ENCODE results near the gene HIRA. TPM values are rescaled to one million over a fixed set of nuclear protein-coding genes. Genes with fewer than 3 reads are reported as not detected.

Gene HIRA
- total RNA-seq, 1 donor from 2014 or later, result 18.1 TPM

GRCh38 chr22:19472233-19472632 is 40.7 kb upstream of the HIRA start:
- peaks cover 19% of the 10 kb centered on the region for H3K4me1 ChIP-seq
- peaks cover 85% of the 10 kb centered on the region for H3K36me3 ChIP-seq
- H3K9me3 ChIP-seq (replicated peaks), result no peaks in the 10 kb centered on the region
- TF ChIP-seq CTCF (IDR thresholded peaks at IDR 0.05; ENCODE audit: borderline replicate concordance), result no peak
- no peak overlapping the region for H3K27ac ChIP-seq (replicated peaks)
- intact Hi-C loops (cut with micrococcal nuclease), result no loop called here
- no peaks in the 10 kb centered on the region for H3K27me3 ChIP-seq (ENCODE audit: low read depth)
- DNase-seq, result no peak
- H3K4me3 ChIP-seq, result no peak overlapping the region

GRCh38 chr22:19471572-19471971 is 40.0 kb upstream of the HIRA start:
- H3K4me1 ChIP-seq, result peaks cover 12% of the 10 kb centered on the region
- TF ChIP-seq CTCF (IDR thresholded peaks at IDR 0.05; ENCODE audit: borderline replicate concordance), result no peak
- H3K4me3 ChIP-seq, result no peak overlapping the region
- no peaks in the 10 kb centered on the region for H3K9me3 ChIP-seq (replicated peaks)
- peaks cover 91% of the 10 kb centered on the region for H3K36me3 ChIP-seq
- intact Hi-C loops (cut with micrococcal nuclease), result no loop called here
- H3K27me3 ChIP-seq (ENCODE audit: low read depth), result no peaks in the 10 kb centered on the region
- no peak overlapping the region for H3K27ac ChIP-seq (replicated peaks)
- no peak for DNase-seq

GRCh38 chr22:19470010-19470409 is 38.5 kb upstream of the HIRA start:
- H3K4me1 ChIP-seq, result no peaks in the 10 kb centered on the region
- peaks cover 100% of the 10 kb centered on the region for H3K36me3 ChIP-seq
- no peaks in the 10 kb centered on the region for H3K27me3 ChIP-seq (ENCODE audit: low read depth)
- DNase-seq, result no peak
- H3K9me3 ChIP-seq (replicated peaks), result no peaks in the 10 kb centered on the region
- no peak for TF ChIP-seq CTCF (IDR thresholded peaks at IDR 0.05; ENCODE audit: borderline replicate concordance)
- H3K4me3 ChIP-seq, result no peak overlapping the region
- no peak overlapping the region for H3K27ac ChIP-seq (replicated peaks)
- intact Hi-C loops (cut with micrococcal nuclease), result no loop called here

GRCh38 chr22:19469421-19469820 is 37.9 kb upstream of the HIRA start:
- no peak for DNase-seq
- no peaks in the 10 kb centered on the region for H3K9me3 ChIP-seq (replicated peaks)
- TF ChIP-seq CTCF (IDR thresholded peaks at IDR 0.05; ENCODE audit: borderline replicate concordance), result no peak
- H3K4me1 ChIP-seq, result no peaks in the 10 kb centered on the region
- no peak overlapping the region for H3K4me3 ChIP-seq
- H3K27me3 ChIP-seq (ENCODE audit: low read depth), result no peaks in the 10 kb centered on the region
- peaks cover 100% of the 10 kb centered on the region for H3K36me3 ChIP-seq
- H3K27ac ChIP-seq (replicated peaks), result no peak overlapping the region
- intact Hi-C loops (cut with micrococcal nuclease), result no loop called here

GRCh38 chr22:19467912-19468311 is 36.4 kb upstream of the HIRA start:
- Histone ChIP-seq H3K36me3 (peaks cover 100% of the 10 kb centered on the region), H3K4me3 (no peak overlapping the region), H3K27ac (replicated peaks) (no peak overlapping the region), H3K9me3 (replicated peaks) (no peaks in the 10 kb centered on the region), H3K27me3 (ENCODE audit: low read depth) (no peaks in the 10 kb centered on the region), H3K4me1 (no peaks in the 10 kb centered on the region)
- intact Hi-C loops (cut with micrococcal nuclease), result no loop called here
- DNase-seq, result no peak
- TF ChIP-seq CTCF (IDR thresholded peaks at IDR 0.05; ENCODE audit: borderline replicate concordance), result no peak

Measured in left ventricle myocardium inferior (tissue), 1 donor.